T-cell (primary cell): ENCODE measurements around the gene SURF4. TPM values are rescaled to one million over a fixed set of nuclear protein-coding genes. Genes with fewer than 3 reads are reported as not detected.
"Not testable (repeated sequence)": the region's sequence is repeated elsewhere in the genome, so short reads cannot be mapped to it uniquely, and the experiment has no call there.

Experiments
- ATAC-seq, 4 experiments: fragments of 200-7000 bp in 3 of 4; fragments of 150-1000 bp in 1 of 4; cut with Tn5 transposase; replicated peaks in 1 of 4; 1 replicate in 3 of 4; 2 replicates in 1 of 4; pipeline ENCODE4 v1.10.0; 2021; ENCODE audit warnings: moderate library complexity in 3 of 4, mild to moderate bottlenecking in 2 of 4, moderate number of reproducible peaks in 1 of 4
- CTCF ChIA-PET, 2 donors: fragments of 300-600 bp; sonication (Branson Sonifier 250); formaldehyde crosslinking; loops; one replicate each; lab custom pipeline; 2022; ENCODE audit warnings: antibody characterized with exemption in 2 of 2; lab: Charles Lee
- POLR2A ChIA-PET, 2 donors: fragments of 300-600 bp; sonication (Branson Sonifier 250); formaldehyde crosslinking; loops; one replicate each; lab custom pipeline; 2022; ENCODE audit warnings: antibody characterized with exemption in 2 of 2; lab: Charles Lee
- DNase-seq, 35 experiments: peaks; one replicate each; pipeline versions ENCODE4 v3.0.0 to v3.0.0-alpha.2; 2013 to 2023
- H3K27ac ChIP-seq: one replicate; pipeline ENCODE4 v1.5.1; 2013; ENCODE audit warnings: low read length
- H3K27me3 ChIP-seq, 2 experiments: replicated peaks in 1 of 2; 1 replicate in 1 of 2; 2 replicates in 1 of 2; pipeline versions ENCODE4 v1.6.1 to v1.7.0; 2013; ENCODE audit warnings: low read length in 1 of 2, mixed read lengths in 1 of 2; ENCODE audit not compliant: control insufficient read depth in 2 of 2, insufficient read depth in 2 of 2; ENCODE audit errors: extremely low read depth in 1 of 2
- H3K36me3 ChIP-seq, 2 donors: 1 replicate in 1 of 2; 2 replicates in 1 of 2; pipeline versions ENCODE4 v1.6.1 to v1.7.0; 2013; ENCODE audit warnings: low read length in 1 of 2; ENCODE audit not compliant: control insufficient read depth in 2 of 2, insufficient read depth in 1 of 2; ENCODE audit errors: extremely low read depth in 1 of 2
- H3K4me1 ChIP-seq, 2 experiments: 1 replicate in 1 of 2; 2 replicates in 1 of 2; pipeline versions ENCODE4 v1.6.1 to v1.7.0; 2013; ENCODE audit warnings: low read length in 2 of 2, mixed read lengths in 1 of 2; ENCODE audit not compliant: insufficient read depth in 2 of 2, control insufficient read depth in 1 of 2; ENCODE audit errors: extremely low read depth in 1 of 2
- H3K4me3 ChIP-seq, 2 donors: 1 replicate in 1 of 2; 2 replicates in 1 of 2; pipeline versions ENCODE4 v1.5.1 to v1.7.0; 2013; ENCODE audit warnings: mild to moderate bottlenecking in 2 of 2, low read length in 1 of 2, moderate library complexity in 1 of 2; ENCODE audit not compliant: control insufficient read depth in 1 of 2; ENCODE audit errors: extremely low read depth in 1 of 2
- H3K9me3 ChIP-seq: 2 replicates; pipeline ENCODE4 v1.7.0; 2013
- H3K27ac Mint-ChIP-seq, 2 donors: one replicate each; pipeline ENCODE4 v1.8.0; 2020 to 2021; ENCODE audit warnings: mild to moderate bottlenecking in 2 of 2, mixed read lengths in 2 of 2
- H3K27me3 Mint-ChIP-seq, 2 donors: one replicate each; pipeline ENCODE4 v1.8.0; 2021 to 2022; ENCODE audit warnings: mixed read lengths in 2 of 2
- H3K36me3 Mint-ChIP-seq: one replicate; pipeline ENCODE4 v1.8.0; 2021; ENCODE audit warnings: mixed read lengths
- H3K4me1 Mint-ChIP-seq, 3 donors: one replicate each; pipeline ENCODE4 v1.8.0; 2020 to 2022; ENCODE audit warnings: mixed read lengths in 3 of 3, mild to moderate bottlenecking in 1 of 3
- H3K4me3 Mint-ChIP-seq, 3 donors: one replicate each; pipeline ENCODE4 v1.8.0; 2020 to 2022; ENCODE audit warnings: mild to moderate bottlenecking in 3 of 3, mixed read lengths in 3 of 3, moderate library complexity in 3 of 3
- H3K9me3 Mint-ChIP-seq, 3 donors: one replicate each; pipeline ENCODE4 v1.8.0; 2020 to 2022; ENCODE audit warnings: mixed read lengths in 3 of 3
- WGBS: methylation state at CpG from one replicate; pipeline ENCODE4 v1.1.5; 2013; ENCODE audit warnings: missing lambda C conversion rate; ENCODE audit not compliant: insufficient coverage; 5-methylcytosine and 5-hydroxymethylcytosine counted together
- total RNA-seq, 35 experiments: library from RNA in 6 of 35; stranded (reverse) in 6 of 35; fragments of 120-200 nt in 1 of 35; gene quantifications; one replicate each; pipeline versions ENCODE4 v1.2.1 to v1.2.4 and lab custom pipeline; 2013 to 2026

SURF4 gene
- total RNA-seq, 5 donors from 2014 or later (not counting 1 experiment from before 2014, with no cell fraction given): 73.5 to 114 (median 107) TPM

DNA sequence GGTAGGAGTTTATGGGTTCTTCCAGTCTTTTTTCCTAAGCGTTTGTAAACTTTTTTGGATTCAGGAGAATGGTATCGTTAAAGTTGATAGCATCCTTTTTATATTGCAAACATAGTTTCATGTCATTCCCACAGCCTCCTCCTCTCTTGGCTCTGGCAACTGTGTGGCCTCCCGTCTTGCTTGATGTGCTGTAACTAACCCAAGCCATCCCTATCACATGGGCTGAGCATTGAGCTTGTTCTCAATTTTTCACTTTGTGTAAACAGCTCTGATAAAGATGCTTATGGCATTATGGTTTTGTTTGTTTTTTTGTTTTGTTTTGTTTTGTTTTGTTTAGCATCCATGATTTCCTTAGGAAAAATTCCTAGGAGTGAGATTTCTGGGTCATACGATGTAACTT lies 4.9 kb upstream of the SURF4 start:
- CTCF ChIA-PET: interaction anchor here in 1 of 2 donors (1.2 kb wide), 1 partner anchor 10 kb away, joined by 5 read pairs; no protein-coding TSS in a partner anchor
- no peaks in the 10 kb centered on the region for H3K9me3 ChIP-seq
- ATAC-seq: no peak
- POLR2A ChIA-PET: no interaction called here
- no peaks in the 10 kb centered on the region for H3K27me3 ChIP-seq
- H3K4me3 Mint-ChIP-seq: no peak overlapping the region
- H3K4me1 Mint-ChIP-seq: peaks cover 0 to 1% (median 0%) of the 10 kb centered on the region in 3 donors
- no peak for DNase-seq
- H3K27ac ChIP-seq: no peak overlapping the region
- no CpG with 5 or more reads among the region's 4 CpGs for WGBS
- no peaks in the 10 kb centered on the region for H3K36me3 ChIP-seq
- no peaks in the 10 kb centered on the region for H3K27me3 Mint-ChIP-seq
- no peaks in the 10 kb centered on the region for H3K36me3 Mint-ChIP-seq
- H3K9me3 Mint-ChIP-seq: no peaks in the 10 kb centered on the region
- H3K4me1 ChIP-seq: peaks cover 2 to 9% of the 10 kb centered on the region in 2 experiments
- H3K4me3 ChIP-seq: no peak overlapping the region
- H3K27ac Mint-ChIP-seq: no peak overlapping the region

DNA sequence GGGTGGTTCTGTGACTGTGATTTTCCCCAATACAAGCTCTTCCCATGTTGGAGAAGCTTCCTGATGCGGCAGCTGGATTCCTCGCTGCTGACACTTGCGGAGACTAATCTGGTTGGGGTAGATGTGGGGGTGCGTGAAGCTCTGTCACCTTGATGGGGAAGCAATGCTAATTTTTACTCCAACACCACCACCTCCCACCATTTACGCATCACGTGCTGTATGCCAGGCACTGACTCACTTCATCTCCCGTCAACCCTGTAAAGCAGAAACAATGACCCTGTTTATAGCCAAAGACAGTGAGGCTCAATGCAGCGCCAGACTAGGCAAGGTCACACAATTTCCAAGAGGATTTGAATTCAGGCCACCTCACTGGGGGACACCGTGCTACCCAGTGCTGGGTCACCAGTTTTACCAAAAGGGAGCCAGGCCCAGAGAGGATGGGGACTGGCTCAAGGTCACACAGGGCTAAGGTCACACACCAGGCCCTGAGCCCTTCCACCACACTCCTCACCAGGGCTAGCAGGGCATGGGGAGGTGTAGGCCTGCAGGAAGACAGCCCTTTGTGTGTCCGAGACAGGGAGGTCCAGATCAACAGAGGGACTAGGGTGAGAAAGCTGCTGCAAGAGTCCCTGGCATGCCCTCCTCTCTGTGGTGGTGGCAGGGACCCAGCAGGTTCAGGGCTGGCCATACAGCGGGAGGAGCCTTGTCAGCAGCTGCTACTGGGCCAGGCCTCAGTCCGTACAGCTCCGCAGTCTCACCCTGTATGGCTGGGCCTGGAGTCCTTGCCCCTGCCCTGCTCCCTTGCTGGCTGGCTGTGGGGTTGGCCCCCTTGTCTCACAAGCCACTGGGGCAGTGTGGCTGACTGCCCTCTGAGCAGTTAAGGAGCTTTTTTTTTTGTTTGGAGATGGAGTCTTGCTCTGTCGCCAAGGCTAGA lies 3.6 kb upstream of the SURF4 start:
- Histone ChIP-seq H3K9me3 (no peaks in the 10 kb centered on the region), H3K4me1 (peaks cover 9 to 18% of the 10 kb centered on the region in 2 experiments), H3K27me3 (no peaks in the 10 kb centered on the region), H3K36me3 (no peaks in the 10 kb centered on the region), H3K27ac (no peak overlapping the region), H3K4me3 (no peak overlapping the region)
- Mint-ChIP-seq H3K4me3 (no peak overlapping the region), H3K27me3 (no peaks in the 10 kb centered on the region), H3K9me3 (no peaks in the 10 kb centered on the region), H3K27ac (no peak overlapping the region), H3K4me1 (peaks cover 7 to 8% (median 7%) of the 10 kb centered on the region in 3 donors), H3K36me3 (peaks cover 4% of the 10 kb centered on the region)
- no peak for ATAC-seq
- POLR2A ChIA-PET: no interaction called here
- WGBS: 93% methylated on average over 9 of the region's 14 CpGs
- DNase-seq: no peak
- CTCF ChIA-PET: interaction anchor here in 1 of 2 donors (0.5 to 0.7 kb wide), 2 partner anchors 19 to 785 kb away, joined by 3 read pairs; no protein-coding TSS in a partner anchor

DNA sequence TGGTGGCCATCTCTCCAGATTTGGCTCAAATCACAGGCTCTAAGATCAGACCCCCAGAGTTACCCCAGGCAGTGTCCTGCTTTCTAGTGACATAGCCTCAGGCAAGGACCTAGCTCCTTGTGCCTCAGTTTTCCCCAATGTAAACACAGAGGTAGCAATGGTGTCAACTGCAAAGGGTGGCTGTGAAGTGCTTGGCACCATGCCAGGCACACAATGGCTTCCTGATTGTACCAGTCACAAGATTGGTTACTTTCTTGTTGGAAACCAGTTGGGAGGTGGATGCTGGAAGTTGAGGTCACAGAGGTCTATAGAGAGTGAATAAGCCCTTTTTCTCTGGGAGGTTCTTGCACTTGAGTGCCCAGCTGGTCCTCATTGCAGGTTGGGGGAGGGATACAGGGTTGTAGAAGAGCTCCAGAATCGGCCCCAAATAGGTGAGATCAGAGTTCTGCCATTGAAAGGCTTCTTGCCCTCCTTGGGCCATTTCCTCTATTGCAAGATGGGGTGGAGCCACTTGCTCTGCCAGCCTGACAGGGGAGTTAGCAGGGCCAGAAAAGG lies 2.6 kb upstream of the SURF4 start:
- ChIA-PET CTCF (interaction anchor here in 1 of 2 donors (0.6 kb wide), 1 partner anchor 93 kb away, joined by 3 read pairs; no protein-coding TSS in a partner anchor), POLR2A (no interaction called here)
- no peaks in the 10 kb centered on the region for H3K9me3 Mint-ChIP-seq
- 83% methylated on average over 1 of the region's 1 CpG for WGBS
- peaks cover 13 to 27% of the 10 kb centered on the region in 2 experiments for H3K4me1 ChIP-seq
- no peak for ATAC-seq
- H3K27ac ChIP-seq: no peak overlapping the region
- peaks cover 12 to 16% (median 14%) of the 10 kb centered on the region in 3 donors for H3K4me1 Mint-ChIP-seq
- no peaks in the 10 kb centered on the region for H3K9me3 ChIP-seq
- no peak overlapping the region for H3K4me3 Mint-ChIP-seq
- H3K27me3 ChIP-seq: no peaks in the 10 kb centered on the region
- no peak overlapping the region for H3K4me3 ChIP-seq
- H3K36me3 Mint-ChIP-seq: peaks cover 4% of the 10 kb centered on the region
- H3K36me3 ChIP-seq: peaks cover 0 to 4% of the 10 kb centered on the region in 2 donors
- H3K27me3 Mint-ChIP-seq: no peaks in the 10 kb centered on the region
- DNase-seq: no peak
- H3K27ac Mint-ChIP-seq: no peak overlapping the region

DNA sequence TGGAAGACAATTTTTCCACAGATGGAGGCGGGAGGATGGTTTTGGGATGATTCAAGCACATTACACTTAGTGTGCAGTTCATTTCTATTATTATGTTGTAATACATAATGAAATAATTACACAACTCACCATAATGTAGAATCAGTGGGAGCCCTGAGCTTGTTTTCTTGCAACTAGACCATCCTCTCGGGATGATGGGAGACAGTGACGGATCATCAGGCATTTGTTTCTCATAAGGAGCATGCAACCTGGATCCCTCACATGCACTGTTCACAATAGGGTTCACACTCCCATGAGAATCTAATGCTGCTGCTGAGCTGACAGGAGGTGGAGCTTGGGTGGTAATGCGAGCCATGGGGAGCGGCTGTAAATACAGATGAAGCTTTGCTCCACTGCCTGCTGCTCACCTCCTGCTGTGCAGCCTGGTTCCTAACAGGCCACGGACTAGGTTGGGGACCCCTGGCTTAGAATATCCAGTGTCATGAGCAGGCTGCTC lies 1.9 kb upstream of the SURF4 start:
- POLR2A ChIA-PET: no interaction called here
- H3K4me3 Mint-ChIP-seq: no peak overlapping the region
- H3K27me3 Mint-ChIP-seq: no peaks in the 10 kb centered on the region
- DNase-seq (no peak), ATAC-seq (no peak)
- peaks cover 0 to 6% of the 10 kb centered on the region in 2 donors for H3K36me3 ChIP-seq
- H3K36me3 Mint-ChIP-seq: peaks cover 4% of the 10 kb centered on the region
- H3K9me3 ChIP-seq: no peaks in the 10 kb centered on the region
- no peak overlapping the region for H3K27ac Mint-ChIP-seq
- H3K27me3 ChIP-seq: no peaks in the 10 kb centered on the region
- no peaks in the 10 kb centered on the region for H3K9me3 Mint-ChIP-seq
- peaks cover 20 to 22% (median 20%) of the 10 kb centered on the region in 3 donors for H3K4me1 Mint-ChIP-seq
- no peak overlapping the region for H3K27ac ChIP-seq
- H3K4me1 ChIP-seq: peaks cover 13 to 35% of the 10 kb centered on the region in 2 experiments
- no peak overlapping the region for H3K4me3 ChIP-seq
- WGBS: 88% methylated on average over 3 of the region's 6 CpGs
- CTCF ChIA-PET: no interaction called here

DNA sequence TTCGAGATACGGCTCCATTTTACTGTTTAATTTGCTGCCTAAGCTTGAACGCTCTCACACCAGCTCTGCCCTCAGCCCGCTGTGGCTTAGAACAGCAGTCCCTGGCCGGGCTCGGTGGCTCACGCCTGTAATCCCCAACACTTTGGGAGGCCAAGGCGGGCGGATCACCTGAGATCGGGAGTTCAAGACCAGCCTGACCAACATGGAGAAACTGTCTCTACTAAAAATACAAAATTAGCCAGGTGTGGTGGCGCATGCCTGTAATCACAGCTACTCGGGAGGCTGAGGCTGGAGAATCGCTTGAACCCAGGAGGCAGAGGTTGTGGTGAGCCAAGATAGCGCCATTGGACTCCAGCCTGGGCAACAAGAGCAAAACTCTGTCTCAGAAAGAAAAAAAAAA lies 1.4 kb upstream of the SURF4 start:
- CTCF ChIA-PET, H3K9me3 ChIP-seq, H3K36me3 ChIP-seq, H3K27ac ChIP-seq, ATAC-seq, H3K27me3 ChIP-seq, DNase-seq, H3K27me3 Mint-ChIP-seq, H3K27ac Mint-ChIP-seq, H3K36me3 Mint-ChIP-seq, H3K9me3 Mint-ChIP-seq, H3K4me3 ChIP-seq, POLR2A ChIA-PET: not testable (repeated sequence)
- H3K4me1 ChIP-seq: peaks cover 18 to 39% of the 10 kb centered on the region in 2 experiments
- Mint-ChIP-seq H3K4me3 (peak overlapping the region; percentile 68 to 72 (median 69)), H3K4me1 (peaks cover 24 to 27% (median 25%) of the 10 kb centered on the region in 3 donors)
- WGBS: 97% methylated on average over 11 of the region's 14 CpGs

DNA sequence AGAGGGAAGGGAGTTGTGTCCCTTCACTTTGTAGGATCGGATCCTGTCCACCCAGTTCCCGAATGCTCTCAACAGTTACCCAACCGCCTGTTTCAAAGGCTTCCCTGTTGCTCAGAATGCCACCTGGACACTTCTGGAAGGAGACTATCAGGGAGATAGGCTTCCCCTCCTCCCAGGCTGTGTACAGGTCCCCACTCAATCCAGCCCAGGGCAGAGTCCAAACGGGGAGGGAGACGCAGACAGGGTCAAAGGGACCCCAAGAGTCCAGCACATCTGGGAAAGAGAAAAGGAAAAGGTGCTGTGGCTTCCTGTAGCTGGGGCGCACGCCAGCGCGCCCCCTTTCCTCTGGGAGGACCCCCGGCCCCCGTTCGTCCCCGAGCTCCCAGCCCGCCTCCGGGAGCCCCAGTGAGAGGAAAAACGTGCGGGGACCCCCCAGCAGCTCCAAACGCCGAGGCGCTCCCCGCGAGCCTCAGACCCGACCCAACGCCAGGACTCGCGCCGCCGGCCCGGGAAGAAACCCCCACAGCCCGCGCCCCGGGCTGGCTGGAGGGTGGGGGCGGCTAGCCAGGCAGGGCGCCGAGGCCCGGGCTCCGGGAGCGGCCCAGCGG lies 640 bp downstream of the SURF4 start:
- H3K36me3 Mint-ChIP-seq: peaks cover 5% of the 10 kb centered on the region
- H3K27ac ChIP-seq: peak overlapping the region; percentile 77
- H3K4me1 ChIP-seq: peaks cover 38 to 60% of the 10 kb centered on the region in 2 experiments
- ChIA-PET POLR2A (no interaction called here), CTCF (interaction anchor here in 1 of 2 donors (0.9 to 1.5 kb wide), 2 partner anchors 24 to 27 kb away, joined by 4 to 7 read pairs; partner anchors contain the start of genes MED22 and RPL7A)
- DNase-seq (peak in 1 of 35 experiments; percentile 16), ATAC-seq (peak in 3 of 4 experiments; percentile 1 to 3 (median 1))
- peak overlapping the region; percentile 76 to 83 for H3K4me3 ChIP-seq
- H3K27me3 ChIP-seq: no peaks in the 10 kb centered on the region
- peak overlapping the region; percentile 91 to 97 (median 92) for H3K4me3 Mint-ChIP-seq
- H3K36me3 ChIP-seq: peaks cover 0 to 9% of the 10 kb centered on the region in 2 donors
- no peaks in the 10 kb centered on the region for H3K9me3 ChIP-seq
- peaks cover 45 to 48% (median 45%) of the 10 kb centered on the region in 3 donors for H3K4me1 Mint-ChIP-seq
- H3K27ac Mint-ChIP-seq: peak overlapping the region; percentile 93 to 97
- H3K27me3 Mint-ChIP-seq: no peaks in the 10 kb centered on the region
- H3K9me3 Mint-ChIP-seq: no peaks in the 10 kb centered on the region
- WGBS: under 1% methylated on average over 36 of the region's 39 CpGs
